SU-DHL-6 (cell line): ENCODE results near the gene ZBED5.

ENCODE experiments used
- H2AFZ ChIP-seq: fragments of 200-600 bp; sonication (generic); 2 replicates; pipeline ENCODE4 v1.6.1; 2014; ENCODE audit warnings: low read depth, mild to moderate bottlenecking, moderate library complexity, mixed read lengths, antibody characterized with exemption, low read length; ENCODE audit not compliant: severe bottlenecking
- H3F3A ChIP-seq: fragments of 200-600 bp; shearing (Covaris generic); 2 replicates; pipeline ENCODE4 v1.6.0; 2016; ENCODE audit warnings: antibody characterized with exemption, mild to moderate bottlenecking; ENCODE audit not compliant: insufficient read depth
- H3K27ac ChIP-seq: fragments of 200-600 bp; sonication (generic); 2 replicates; pipeline ENCODE4 v1.5.1; 2016; ENCODE audit warnings: low read depth, mild to moderate bottlenecking, low read length, moderate library complexity, mixed read lengths
- H3K27me3 ChIP-seq: fragments of 200-600 bp; sonication (generic), shearing (Covaris generic); 2 replicates; pipeline ENCODE4 v1.6.0; 2014; ENCODE audit warnings: mild to moderate bottlenecking, low read length
- H3K36me3 ChIP-seq: fragments of 200-600 bp; sonication (generic); 2 replicates; pipeline ENCODE4 v1.6.1; 2014; ENCODE audit warnings: mild to moderate bottlenecking, low read length, mixed read lengths
- H3K4me2 ChIP-seq: fragments of 300-600, 200-600 bp; shearing (Covaris generic), sonication (generic); 2 replicates; pipeline ENCODE4 v1.6.0; 2014; ENCODE audit warnings: low read length, low read depth, mild to moderate bottlenecking; ENCODE audit not compliant: poor library complexity, severe bottlenecking
- H3K4me3 ChIP-seq: fragments of 200-600 bp; sonication (generic); 2 replicates; pipeline ENCODE4 v1.5.1; 2014; ENCODE audit warnings: antibody characterized with exemption, low read length, mild to moderate bottlenecking, mixed read lengths; ENCODE audit not compliant: insufficient read depth, poor library complexity, severe bottlenecking
- H3K79me2 ChIP-seq: fragments of 200-600 bp; sonication (generic); 2 replicates; pipeline ENCODE4 v1.6.1; 2014; ENCODE audit warnings: mild to moderate bottlenecking, low read length, moderate library complexity; ENCODE audit not compliant: insufficient read depth
- H3K9ac ChIP-seq: fragments of 200-600 bp; sonication (generic); 2 replicates; pipeline ENCODE4 v1.7.0; 2014; ENCODE audit warnings: mild to moderate bottlenecking, low read length
- H3K9me2 ChIP-seq: fragments of 200-600 bp; sonication (generic); replicated peaks from 2 replicates; pipeline ENCODE4 v1.6.1; 2014; ENCODE audit warnings: low read length; ENCODE audit not compliant: insufficient read depth
- H3K9me3 ChIP-seq: fragments of 200-600 bp; sonication (generic); 2 replicates; pipeline ENCODE4 v1.6.1; 2014; ENCODE audit warnings: low read length, mixed read lengths; ENCODE audit not compliant: insufficient read depth
- H4K20me1 ChIP-seq: fragments of 200-600 bp; sonication (generic); 2 replicates; pipeline ENCODE4 v1.6.1; 2014; ENCODE audit warnings: low read depth, mild to moderate bottlenecking, antibody characterized with exemption, low read length, moderate library complexity, mixed read lengths
- CTCF ChIP-seq: fragments of 200-600 bp; sonication (generic); IDR thresholded peaks from one replicate; pipeline ENCODE4 v1.5.1; 2017; ENCODE audit warnings: antibody characterized with exemption, mild to moderate bottlenecking, low read length, moderate library complexity; ENCODE audit not compliant: insufficient read depth, poor library complexity, severe bottlenecking
- EZH2phosphoT487 ChIP-seq: fragments of 200-600 bp; sonication (generic), shearing (Covaris generic); conservative IDR thresholded peaks from 2 replicates; pipeline ENCODE4 v1.6.1; 2018; ENCODE audit warnings: mild to moderate bottlenecking, antibody characterized with exemption, low read length, moderate library complexity, mixed read lengths

Gene ZBED5

DNA sequence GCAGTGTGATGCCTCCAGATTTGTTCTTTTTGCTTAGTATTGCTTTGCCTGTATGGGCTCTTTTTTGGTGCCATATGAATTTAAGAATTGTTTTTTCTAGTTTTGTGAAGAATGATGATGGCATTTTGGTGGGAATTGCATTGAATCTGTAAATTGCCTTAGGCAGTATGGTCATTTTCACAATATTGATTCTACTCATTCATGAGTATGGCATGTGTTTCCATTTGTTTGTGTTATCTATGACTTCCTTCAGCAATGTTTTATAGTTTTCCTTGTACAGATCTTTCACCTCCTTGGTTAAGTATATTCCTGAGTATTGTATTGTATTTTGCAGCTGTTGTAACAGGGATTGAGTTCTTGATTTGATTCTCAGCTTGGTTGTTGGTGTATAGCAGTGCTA is 18.3 kb upstream of the ZBED5 start:
- TF ChIP-seq CTCF, result no peak
- no peak for TF ChIP-seq EZH2phosphoT487
- H3K9me2 ChIP-seq, result no peaks in the 10 kb centered on the region
- no peak overlapping the region for H2AFZ ChIP-seq
- H3K4me2 ChIP-seq, result no peak overlapping the region
- no peak overlapping the region for H3K9ac ChIP-seq
- H3K27ac ChIP-seq, result no peak overlapping the region
- H3K9me3 ChIP-seq, result no peaks in the 10 kb centered on the region
- H3K79me2 ChIP-seq, result no peaks in the 10 kb centered on the region
- H4K20me1 ChIP-seq, result no peaks in the 10 kb centered on the region
- no peaks in the 10 kb centered on the region for H3K36me3 ChIP-seq
- H3F3A ChIP-seq, result no peaks in the 10 kb centered on the region
- no peak overlapping the region for H3K4me3 ChIP-seq
- no peaks in the 10 kb centered on the region for H3K27me3 ChIP-seq

DNA sequence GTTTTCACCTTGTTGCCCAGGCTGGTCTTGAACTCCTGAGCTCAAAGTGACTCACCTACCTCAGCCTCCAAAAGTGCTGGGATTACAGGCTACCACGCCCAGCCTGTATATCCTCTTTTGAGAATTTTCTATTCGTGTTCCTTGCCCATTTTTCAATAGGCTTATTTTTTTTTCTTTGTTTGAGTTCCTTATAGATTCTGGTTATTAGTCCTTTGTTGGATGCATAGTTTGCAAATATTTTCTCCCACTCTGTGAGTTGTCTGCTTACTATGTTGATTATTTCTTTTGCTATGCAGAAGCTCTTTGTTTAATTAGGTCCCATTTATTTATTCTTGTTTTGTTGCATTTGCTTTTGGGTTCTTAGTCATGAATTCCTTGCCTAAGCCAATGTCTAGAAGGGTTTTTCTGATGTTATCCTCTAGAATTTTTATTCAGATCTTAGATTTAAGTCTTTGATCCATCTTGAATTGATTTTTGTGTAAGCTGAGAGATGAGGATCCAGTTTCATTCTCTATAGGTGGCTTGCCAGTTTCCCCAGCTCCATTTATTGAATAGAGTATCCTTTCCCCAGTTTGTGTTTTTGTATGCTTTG is 17.7 kb upstream of the ZBED5 start:
- Histone ChIP-seq H3K9me2 (no peaks in the 10 kb centered on the region), H3K9ac (no peak overlapping the region), H3K4me3 (no peak overlapping the region), H3K9me3 (no peaks in the 10 kb centered on the region), H3F3A (no peaks in the 10 kb centered on the region), H3K36me3 (no peaks in the 10 kb centered on the region), H2AFZ (no peak overlapping the region), H3K4me2 (no peak overlapping the region), H3K27me3 (no peaks in the 10 kb centered on the region), H3K27ac (no peak overlapping the region), H4K20me1 (no peaks in the 10 kb centered on the region), H3K79me2 (no peaks in the 10 kb centered on the region)
- TF ChIP-seq EZH2phosphoT487, result no peak
- TF ChIP-seq CTCF, result no peak

- H3K4me2 ChIP-seq, result no peak overlapping the region
- no peaks in the 10 kb centered on the region for H3K9me3 ChIP-seq
Measured at GRCh38 chr11:10872097-10872496, 14.2 kb upstream of the ZBED5 start.

More at GRCh38 chr11:10872097-10872496, 14.2 kb upstream of the ZBED5 start:
- Histone ChIP-seq H3K4me3 (no peak overlapping the region), H3F3A (peaks cover 6% of the 10 kb centered on the region; the same call in 1 of the 2 replicates), H3K9ac (no peak overlapping the region), H3K36me3 (no peaks in the 10 kb centered on the region), H4K20me1 (no peaks in the 10 kb centered on the region), H3K9me2 (no peaks in the 10 kb centered on the region), H3K79me2 (no peaks in the 10 kb centered on the region), H2AFZ (no peak overlapping the region), H3K27me3 (no peaks in the 10 kb centered on the region), H3K27ac (no peak overlapping the region)
- TF ChIP-seq CTCF (no peak), EZH2phosphoT487 (no peak)
